GM12874 (cell line): ENCODE data around the gene AIF1L.

Experiments used
- TF ChIP-seq, protein P1 (sequence below): IDR thresholded peaks from 2 replicates; pipeline ENCODE4 v1.5.1; 2011; ENCODE audit warnings: low read depth, mild to moderate bottlenecking, control low read depth, low read length, moderate library complexity; ENCODE audit not compliant: insufficient read depth

Gene AIF1L

DNA sequence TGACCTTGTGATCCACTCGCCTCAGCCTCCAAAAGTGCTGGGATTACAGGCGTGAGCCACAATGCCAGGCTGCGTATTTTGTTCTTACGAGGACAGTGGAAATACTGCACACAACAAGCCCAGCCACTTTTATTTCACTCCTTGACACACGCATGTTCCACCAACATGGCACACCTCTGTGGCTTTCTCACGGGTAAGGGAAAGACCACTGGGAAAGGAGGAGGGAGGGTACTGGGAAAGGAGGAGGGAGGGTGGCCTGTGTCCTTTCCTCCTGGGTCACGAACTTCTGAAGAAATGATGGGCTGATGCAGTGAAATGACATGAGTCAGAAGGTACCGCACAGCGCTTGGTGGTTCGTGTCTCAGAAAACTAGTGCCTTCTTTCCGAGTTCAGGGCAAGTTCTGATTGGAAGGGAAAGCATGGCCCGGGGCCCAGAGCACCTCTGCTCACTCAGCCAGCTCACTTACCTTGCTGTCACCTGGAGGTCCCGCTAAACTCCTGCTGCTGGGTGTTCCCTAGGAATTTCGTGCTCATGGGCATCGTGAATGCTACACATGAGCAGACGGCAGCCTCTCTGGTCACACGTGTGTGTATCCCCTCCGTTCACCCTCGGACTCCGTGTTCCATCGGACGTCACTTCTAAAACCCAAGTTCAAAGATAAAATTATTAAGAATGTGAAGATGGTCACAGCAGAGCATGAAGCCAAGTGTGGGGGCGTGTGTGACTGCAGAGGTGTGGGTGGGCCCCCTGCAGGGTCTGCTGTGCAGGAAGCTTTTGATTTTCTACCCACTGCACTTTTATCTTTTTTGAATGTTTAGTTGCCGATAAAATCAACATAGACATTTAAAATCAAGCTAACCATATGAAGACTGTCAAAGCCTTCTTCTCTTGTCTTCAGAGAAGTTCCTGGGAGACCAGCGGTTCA is 44.5 kb upstream of the AIF1L start:
- TF ChIP-seq, protein P1, sequence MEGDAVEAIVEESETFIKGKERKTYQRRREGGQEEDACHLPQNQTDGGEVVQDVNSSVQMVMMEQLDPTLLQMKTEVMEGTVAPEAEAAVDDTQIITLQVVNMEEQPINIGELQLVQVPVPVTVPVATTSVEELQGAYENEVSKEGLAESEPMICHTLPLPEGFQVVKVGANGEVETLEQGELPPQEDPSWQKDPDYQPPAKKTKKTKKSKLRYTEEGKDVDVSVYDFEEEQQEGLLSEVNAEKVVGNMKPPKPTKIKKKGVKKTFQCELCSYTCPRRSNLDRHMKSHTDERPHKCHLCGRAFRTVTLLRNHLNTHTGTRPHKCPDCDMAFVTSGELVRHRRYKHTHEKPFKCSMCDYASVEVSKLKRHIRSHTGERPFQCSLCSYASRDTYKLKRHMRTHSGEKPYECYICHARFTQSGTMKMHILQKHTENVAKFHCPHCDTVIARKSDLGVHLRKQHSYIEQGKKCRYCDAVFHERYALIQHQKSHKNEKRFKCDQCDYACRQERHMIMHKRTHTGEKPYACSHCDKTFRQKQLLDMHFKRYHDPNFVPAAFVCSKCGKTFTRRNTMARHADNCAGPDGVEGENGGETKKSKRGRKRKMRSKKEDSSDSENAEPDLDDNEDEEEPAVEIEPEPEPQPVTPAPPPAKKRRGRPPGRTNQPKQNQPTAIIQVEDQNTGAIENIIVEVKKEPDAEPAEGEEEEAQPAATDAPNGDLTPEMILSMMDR: no peak

DNA sequence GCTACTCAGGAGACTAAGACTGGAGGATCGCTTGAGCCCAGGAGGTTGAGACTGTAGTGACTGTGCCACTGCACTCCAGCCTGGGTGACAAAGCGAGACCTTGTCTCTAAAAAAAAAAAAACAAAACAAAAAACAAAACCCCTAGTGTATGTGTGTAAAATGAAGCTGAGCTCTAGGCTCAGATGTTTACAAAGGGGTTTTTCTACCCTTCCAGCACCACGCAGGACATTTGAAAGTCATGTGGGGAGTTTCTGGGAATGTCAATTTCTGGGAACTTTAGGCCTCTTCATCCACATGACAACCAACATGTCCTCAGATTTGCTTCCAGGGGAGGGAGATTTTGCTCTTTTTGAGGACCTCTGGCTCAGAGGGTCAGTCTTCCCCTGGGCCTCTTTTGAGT is 42.4 kb upstream of the AIF1L start:
- TF ChIP-seq, protein P1: no peak

DNA sequence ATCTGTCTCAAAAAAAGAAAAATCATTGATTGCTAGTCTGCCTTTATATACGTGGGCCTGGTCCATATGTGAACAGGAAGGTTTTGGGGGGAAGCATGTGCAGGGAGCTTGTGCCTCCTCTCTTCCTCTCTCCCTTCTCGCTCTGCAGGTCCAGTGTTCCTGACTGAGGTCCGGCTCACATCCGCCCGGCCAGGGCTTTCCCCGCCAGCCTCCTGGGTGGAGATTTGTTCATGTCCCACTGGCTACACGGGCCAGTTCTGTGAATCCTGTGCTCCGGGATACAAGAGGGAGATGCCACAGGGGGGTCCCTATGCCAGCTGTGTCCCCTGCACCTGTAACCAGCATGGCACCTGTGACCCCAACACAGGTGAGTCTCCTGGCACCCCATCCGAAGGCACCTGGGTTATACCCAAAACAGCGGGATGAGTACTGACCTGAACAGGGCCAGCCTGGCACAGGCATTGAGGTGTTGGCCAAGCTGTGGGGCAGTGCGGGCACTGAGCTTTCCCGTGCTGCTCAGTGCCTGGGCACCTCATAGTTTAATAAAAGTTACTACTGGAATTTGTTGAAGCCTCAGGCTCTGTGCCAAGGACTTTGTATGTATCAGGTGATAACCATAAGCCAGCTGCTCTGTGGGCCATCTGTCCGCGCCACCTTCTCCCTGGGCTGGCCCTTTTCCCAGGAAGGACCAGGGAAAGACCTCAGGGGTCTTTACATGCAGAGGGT is 39.4 kb upstream of the AIF1L start:
- TF ChIP-seq, protein P1: no peak

DNA sequence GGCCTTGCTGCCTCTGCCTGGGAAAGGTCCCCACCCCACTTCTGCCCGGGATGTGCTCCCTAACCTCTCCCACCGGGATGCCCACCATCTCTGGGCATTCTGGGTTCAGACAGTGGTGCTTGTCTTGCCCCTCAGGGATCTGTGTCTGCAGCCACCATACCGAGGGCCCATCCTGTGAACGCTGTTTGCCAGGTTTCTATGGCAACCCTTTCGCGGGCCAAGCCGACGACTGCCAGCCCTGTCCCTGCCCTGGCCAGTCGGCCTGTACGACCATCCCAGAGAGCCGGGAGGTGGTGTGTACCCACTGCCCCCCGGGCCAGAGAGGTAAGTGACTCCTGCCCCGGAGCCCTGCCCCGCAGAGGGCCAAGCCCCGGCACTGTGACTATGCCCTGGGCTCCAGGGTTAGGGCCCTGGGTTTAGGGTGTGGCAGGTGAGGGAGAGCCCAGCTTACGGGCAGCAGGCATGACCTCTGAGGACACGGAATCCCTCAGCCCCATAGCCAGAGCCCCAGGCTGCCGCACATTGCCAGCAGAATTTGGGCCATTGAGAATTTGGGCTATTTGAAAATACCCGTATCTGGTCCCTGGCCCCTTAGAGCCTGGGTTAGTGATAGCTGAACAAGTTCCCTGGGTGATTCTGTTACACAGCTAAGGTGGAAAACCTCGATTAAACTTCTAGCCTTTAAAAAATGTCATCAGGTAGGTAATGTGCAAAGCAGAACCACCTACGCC is 35.3 kb upstream of the AIF1L start:
- TF ChIP-seq, protein P1: no peak

DNA sequence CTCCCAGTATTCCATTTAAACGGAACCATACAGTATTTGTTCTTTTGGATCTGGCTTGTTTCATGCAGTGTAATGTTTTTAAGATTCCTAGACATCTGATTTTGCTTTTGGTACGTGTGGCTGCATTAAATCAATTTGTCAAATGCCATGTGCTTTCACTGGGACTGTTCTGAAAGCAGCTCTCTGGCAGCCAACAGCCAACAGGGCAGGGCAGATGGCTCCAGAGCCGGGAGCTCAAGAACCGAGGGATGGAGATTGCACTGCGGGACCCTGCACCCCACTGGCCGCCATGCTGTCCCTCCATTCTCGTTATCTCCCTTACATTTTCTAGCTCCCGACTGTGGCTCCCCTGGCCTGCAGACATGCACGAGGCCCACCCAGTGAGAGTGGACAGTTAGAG is 33.4 kb upstream of the AIF1L start:
- TF ChIP-seq, protein P1: no peak

DNA sequence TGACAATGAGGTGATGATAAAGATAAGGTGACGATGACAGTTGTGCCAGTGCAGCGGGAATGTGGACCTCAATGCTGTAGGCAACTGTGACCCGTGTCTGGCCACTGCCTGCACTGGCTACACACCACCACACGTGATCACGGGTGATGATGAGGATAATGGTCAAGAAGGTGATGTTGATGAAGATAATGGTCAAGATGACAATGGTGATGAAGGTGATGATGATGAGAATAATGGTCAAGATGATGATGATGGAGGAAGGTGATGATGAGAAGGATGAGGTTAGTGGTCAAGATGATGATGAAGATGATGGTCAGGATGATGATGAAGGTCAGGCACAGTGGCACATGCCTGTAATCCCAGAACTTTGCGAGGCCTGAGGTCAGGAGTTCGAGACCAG is 30.7 kb upstream of the AIF1L start:
- TF ChIP-seq, protein P1: no peak

DNA sequence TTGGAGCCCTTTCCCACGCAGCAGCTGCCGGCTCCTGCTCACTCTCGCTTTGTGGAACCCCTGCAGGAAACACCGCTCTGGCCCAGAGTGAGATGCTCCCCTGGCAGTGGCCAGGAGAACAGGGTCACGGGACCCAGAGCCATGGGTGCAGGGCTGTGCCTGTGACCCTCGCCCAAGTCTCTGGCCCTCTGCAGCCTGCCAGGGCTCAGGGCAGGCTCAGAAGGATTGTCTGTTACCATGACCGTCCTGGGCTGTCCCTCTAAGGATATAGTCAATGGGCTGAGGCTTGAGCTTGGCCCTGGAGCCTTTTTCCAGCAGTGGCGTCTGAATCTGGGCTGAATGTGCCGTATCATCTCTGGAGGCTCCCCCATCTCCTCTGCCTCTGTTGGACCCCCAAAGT is 28.7 kb upstream of the AIF1L start:
- TF ChIP-seq, protein P1: no peak
